SW480 (cell line): ENCODE data around the gene LARGE1.
A peak's percentile ranks its signal among the peaks of the same experiment; 100 is the strongest.

ENCODE experiments used
- DNase-seq: peaks from one replicate; pipeline ENCODE4 v3.0.0-alpha.2; 2016; ENCODE audit warnings: low spot score

The LARGE1 gene

DNA sequence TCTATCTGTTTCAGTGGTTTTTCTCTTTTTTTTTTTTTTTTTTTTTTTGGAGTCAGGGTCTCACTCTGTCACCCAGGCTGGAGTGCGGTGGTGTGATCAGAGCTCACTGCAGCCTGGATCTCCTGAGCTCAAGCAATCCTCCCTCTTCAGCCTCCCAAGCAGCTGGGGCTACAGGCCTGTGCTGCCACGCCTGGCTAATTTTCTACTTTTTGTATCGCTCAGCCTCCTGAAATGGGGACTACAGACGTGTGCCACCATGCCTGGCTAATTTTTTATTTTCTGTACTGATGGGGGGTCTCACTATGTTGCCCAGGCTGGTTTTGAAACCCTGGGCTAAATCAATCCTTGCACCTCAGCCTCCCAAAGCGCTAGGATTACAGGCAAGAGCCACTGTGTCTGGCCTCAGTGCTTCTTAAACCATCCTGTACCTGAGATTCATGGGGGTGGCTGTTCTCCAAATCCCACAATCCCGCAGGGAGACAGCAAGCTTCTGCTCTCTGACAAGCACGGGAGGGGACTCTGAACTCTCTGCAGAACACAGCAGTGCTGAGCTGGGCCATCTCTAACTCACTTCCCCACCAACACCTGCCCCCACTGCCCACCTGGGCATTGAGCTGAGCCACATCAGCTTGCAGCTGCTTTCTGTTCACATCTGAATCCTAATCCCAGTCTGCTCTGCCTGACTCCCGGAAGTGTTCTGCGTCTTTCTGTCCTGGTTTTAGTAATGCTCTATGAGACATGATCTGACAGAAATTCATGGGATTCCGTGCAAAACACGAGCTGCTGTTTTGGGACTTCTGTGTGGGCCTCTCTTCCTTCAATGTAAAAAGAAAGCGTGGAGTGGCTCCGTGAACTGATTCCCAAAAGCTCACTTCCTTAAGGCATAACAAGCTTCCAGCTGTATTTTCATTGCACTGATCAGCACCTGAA is 400.0 kb downstream of the LARGE1 start:
- DNase-seq, result no peak

GRCh38 chr22:33519071-33519973 is 401.0 kb downstream of the LARGE1 start:
- peak; percentile 27 for DNase-seq

DNA sequence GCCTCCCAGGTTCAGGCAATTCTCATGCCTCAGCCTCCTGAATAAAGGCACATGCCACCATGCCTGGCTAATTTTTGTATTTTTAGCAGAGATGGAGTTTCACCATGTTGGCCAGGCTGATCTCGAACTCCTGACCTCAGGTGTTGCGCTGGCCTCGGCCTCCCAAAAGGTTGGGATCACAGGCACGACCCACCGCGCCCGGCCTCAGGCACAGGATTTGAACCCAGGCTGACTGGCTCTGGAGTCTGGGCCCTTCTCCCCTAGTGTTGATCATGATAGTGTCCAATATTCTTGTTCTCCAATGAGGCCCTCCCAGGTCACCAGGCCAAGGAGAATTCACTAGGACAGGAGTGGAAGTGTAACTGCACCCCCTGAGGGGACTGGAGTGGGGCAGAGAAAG is 401.9 kb downstream of the LARGE1 start:
- no peak for DNase-seq

DNA sequence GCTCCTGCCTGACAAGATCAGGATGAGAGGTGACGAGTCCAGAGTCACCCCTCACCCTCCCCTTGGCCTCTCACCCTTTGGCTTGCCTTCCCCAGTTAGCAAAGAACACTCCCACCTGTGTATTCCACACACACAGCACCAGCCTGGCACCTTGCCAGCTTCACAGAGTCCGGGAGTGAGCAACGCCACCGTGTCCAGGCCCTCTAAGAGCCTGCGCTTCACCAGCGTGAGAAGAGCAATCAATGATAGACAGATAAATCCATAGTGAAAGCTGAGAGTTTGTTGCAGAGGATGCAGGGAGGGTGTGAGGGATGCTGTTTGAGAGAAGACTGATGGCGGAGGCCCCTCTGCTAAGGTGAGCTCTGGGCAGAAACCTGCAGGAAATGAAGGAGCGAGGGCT is 404.5 kb downstream of the LARGE1 start:
- no peak for DNase-seq

DNA sequence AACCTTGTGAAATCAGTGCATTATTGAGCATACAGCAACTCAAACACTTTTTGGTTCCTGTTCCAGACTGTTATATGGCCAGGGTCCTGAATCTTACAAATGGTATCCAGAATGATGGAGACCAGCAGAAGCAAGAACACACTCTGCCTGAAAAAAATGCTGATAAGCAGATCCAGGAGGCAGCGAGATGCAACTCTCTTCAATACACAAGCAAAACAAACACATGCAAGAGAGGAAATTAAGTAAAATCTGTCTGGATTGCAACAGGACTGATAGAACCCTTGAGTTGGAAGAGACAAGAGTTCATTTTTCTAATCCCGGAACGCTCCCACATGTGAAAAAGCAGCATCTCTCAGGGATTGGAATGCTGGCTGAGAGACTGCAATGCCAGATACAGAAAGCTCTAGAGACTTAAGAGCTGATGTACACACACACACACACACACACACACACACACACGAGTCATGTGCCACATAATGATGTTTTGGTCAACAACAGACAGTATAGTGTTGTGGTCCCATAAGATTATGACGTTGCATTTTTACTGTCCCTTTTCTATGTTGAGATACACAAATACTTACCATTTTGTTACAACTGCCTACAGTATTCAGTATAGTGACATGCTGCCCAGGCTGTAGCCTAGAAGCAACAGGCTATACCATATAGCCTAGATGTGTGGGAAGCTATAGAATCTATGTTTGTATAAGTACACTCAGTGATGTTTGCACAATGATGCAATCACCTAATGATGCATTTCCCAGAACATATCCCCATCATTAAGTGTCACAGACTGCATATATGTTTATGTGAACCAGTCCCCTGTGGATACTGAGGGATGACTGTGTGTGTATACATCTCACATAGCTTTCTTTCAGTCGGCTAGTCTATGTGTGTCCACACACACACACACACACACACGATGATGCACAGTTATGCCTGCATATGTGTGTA is 406.6 kb downstream of the LARGE1 start:
- DNase-seq, result no peak

GRCh38 chr22:33512908-33513307 is 407.4 kb downstream of the LARGE1 start:
- DNase-seq, result no peak

DNA sequence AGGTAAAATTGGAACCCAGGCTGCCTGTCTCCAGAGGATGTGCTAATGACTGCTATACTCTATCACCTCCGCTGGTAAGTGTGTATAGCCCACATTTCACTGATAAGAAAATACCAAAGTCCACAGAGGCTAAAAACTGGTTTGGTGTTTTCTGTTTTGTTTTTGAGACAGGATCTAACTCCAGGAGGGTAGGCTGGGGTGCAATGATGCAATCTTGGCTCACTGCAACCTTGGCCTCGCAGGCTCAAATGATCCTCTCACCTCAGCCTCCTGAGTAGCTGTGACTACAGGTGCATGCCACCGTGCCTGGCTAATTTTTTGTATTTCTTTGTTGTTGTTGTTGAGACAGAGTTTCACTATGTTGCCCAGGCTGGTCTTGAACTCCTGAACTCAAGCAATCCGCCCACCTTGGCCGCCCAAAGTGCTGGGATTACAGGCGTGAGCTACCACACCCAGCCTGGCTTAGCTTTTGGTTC is 409.8 kb downstream of the LARGE1 start:
- DNase-seq, result no peak

DNA sequence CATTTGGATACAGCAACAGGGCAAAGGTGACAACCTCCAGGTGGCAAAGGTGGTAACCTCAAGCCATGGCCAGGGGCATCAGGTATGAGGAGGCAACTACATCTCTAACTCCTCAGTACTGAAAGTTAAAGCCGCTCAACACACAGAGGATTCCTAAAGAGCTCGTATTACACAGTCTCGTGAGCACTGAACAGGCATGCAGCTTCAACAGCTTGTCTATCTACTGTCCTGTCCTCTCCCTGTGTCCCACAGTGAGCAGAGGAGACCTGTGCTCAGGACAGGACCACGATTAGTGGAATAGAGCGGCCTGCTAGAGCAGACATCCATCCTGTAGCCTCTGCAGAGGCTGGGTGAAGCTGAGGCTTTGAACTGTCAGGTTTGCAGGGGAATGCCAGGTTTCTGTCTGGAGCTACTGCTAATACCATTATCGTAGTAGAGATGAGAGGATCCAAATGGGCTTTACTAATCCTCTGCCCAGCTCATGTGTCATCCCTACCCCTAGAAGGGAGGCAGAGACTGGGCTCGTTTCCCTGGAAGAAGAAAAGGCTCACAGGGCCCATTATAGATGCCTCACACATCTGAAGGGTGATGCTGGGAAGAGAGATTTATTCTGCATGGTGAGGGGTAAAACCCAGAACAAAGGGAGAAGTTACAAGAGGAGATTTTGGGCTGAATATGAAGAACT is 415.2 kb downstream of the LARGE1 start:
- DNase-seq, result no peak

- no peak for DNase-seq
These were observed 424.2 kb downstream of the LARGE1 start for GRCh38 chr22:33496112-33496511.

- DNase-seq, result no peak
These were observed 426.6 kb downstream of the LARGE1 start for GRCh38 chr22:33493476-33494205.

DNA sequence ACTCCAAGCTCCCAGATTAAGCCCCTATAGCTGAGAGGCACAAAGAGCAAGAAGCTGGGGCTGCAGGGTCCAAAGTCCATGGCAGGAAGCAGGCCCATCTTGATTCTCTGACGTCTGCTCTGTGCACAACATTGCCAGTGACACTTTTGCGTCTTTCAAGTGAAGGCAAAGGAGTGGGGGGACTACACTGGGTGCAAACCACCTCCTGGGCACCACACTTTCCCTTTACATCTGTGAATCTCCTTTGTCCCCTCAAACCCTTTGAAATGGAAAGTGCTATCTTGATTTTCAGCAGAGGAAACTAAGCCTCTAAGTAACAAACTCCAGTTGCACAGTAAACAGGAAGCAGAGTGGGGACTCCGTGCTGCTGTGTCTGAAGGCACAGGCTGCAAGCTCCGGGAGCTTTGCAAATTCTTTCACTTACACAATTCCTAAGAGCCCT is 428.0 kb downstream of the LARGE1 start:
- no peak for DNase-seq

- DNase-seq, result no peak
These were observed 433.1 kb downstream of the LARGE1 start for GRCh38 chr22:33487041-33487716.

DNA sequence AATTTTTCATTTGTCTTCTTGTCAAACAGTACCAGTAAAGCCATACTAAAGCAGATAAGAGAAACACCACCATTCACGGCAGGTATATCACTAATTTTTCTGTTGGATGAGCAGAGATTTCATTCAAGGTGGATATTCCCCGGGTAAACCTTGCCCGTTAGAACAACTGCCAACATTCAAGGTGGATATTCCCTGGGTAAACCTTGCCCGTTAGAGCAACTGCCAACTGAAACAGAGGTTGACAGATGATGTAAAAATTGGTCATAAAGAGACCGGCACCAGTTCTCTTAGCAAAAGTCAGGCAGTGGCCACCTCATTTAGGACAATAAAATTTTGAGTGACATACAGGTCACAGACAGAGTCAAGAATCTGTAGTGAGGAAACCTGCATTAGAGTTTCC is 438.7 kb downstream of the LARGE1 start:
- DNase-seq, result no peak

GRCh38 chr22:33477120-33478111 is 442.9 kb downstream of the LARGE1 start:
- DNase-seq, result no peak

- DNase-seq, result peak; percentile 73
These were observed 443.6 kb downstream of the LARGE1 start for GRCh38 chr22:33476716-33477115.

DNA sequence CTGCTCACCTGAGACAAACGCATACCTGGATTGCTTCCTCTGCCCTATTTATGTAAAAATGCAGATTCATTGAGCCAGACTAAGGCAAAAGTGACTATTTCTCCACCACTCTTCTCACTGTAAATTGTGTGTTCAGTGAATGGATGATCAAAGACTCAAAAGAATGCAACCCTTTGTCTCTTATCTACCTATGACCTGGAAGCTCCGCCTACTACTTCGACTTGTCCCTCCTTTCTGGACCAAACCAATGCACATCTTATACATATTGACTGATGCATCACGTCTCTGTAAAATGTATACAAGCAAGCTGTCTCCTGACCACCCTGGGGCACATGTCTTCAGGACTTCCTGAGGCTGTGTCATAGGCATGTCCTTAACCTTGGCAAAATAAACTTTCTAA is 444.1 kb downstream of the LARGE1 start:
- peak; percentile 53 for DNase-seq

DNA sequence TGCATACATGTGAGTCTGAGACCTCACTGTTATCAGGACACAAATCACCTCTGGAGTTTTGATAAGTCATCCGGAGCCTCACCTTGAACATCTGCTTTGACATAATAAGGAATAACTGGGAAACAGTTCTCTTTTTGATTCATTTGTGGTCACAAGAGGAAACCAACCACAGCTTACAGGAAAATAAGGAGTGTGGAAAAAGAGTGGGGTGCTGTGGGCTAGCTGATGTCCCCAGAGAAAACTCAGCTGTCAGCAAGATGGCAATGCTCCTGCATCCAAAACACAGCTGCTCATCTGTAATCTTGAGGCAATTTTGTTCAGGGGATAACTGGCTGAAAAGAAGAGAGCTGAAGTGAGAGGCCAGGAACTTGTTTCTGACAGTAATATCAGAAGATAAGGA is 445.7 kb downstream of the LARGE1 start:
- DNase-seq, result no peak
